ENCODE measurements around the gene TEX38. TPM values are rescaled to one million over a fixed set of nuclear protein-coding genes. Genes with fewer than 3 reads are reported as not detected.
"Not testable (repeated sequence)": the region's sequence is repeated elsewhere in the genome, so short reads cannot be mapped to it uniquely, and the experiment has no call there.

The TEX38 gene
- total RNA-seq, 2 donors from 2014 or later: 0.55 TPM; not detected in 1

DNA sequence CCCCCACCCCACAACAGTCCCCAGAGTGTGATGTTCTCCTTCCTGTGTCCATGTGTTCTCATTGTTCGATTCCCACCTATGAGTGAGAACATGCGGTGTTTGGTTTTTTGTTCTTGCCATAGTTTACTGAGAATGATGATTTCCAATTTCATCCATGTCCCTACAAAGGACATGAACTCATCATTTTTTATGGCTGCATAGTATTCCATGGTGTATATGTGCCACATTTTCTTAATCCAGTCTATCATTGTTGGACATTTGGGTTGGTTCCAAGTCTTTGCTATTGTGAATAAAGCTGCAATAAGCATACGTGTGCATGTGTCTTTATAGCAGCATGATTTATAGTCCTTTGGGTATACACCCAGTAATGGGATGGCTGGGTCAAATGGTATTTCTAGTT lies 20.5 kb upstream of the TEX38 start:
- DNase-seq (ENCODE audit: low spot score in 2 of 2); ATAC-seq; H3K27ac Mint-ChIP-seq: not testable (repeated sequence)
- Mint-ChIP-seq H3K9me3 (peaks cover 0 to 17% of the 10 kb centered on the region in 2 donors), H3K36me3 (peaks cover 32 to 73% of the 10 kb centered on the region in 2 donors)

DNA sequence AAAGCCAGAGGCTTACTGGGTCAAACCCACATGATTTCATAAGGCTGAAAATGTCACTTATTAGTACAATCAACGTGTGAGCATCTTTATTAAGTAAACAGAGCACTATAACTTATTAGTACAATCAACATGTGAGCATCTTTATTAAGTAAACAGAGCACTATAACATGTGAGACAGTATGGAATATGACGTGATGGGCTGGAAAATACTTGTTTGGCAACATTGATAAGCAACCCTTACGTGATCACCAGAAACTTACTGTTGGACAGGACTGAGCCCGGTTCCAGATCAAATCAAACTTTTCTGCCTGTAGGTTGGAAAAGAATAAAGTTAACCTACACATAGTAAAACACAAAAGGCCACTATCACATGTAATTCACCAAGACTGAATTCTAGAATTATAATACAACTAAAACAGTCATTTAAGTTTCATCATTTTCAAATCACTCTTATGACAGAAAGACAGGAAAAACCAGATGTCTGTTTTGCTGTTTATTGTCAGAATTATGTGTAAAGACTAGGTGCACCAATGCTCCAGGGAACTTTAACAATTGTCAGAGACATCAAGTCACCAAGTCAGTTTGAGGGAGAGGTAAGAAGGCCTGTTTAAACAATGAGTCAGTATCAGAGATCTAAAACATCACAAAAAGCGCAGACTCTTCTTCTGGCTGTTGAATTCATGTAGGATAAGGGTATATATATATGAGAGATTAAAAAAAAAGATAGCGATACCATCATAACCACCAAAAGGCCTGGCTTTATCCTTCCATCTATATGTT lies 19.1 kb upstream of the TEX38 start:
- DNase-seq (ENCODE audit: low spot score in 2 of 2) (no peak), ATAC-seq (peak in 1 of 2 donors; percentile 43)
- peaks cover 0 to 11% of the 10 kb centered on the region in 2 donors for H3K9me3 Mint-ChIP-seq
- no peak overlapping the region for H3K27ac Mint-ChIP-seq
- H3K36me3 Mint-ChIP-seq: peaks cover 33 to 64% of the 10 kb centered on the region in 2 donors

DNA sequence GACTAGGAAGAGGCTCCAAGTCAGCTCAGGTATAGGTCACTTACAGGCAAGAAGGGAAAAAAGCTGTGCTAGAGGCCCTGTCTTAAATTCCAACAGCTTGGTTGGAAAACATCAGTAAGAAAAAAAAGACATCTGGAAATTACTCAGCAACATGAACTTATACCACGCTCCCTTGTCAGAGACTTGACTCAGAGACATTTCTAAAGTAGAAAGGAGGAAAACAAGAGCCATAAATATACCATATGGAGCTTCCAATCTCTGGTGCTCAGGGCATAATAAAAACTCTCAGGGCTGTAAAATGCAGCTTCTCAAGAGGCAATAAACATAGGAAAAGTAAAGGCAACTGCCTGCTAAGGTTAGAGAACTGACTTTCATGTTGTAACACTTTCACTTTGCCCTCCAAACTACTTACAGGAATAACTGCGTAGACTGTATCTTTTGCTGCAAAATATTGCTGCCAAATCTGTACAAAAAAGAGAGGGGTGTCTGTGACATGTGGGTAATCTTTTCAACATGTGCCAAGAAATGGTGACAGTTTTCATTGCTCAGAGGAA lies 18.2 kb upstream of the TEX38 start:
- Mint-ChIP-seq H3K27ac (peak overlapping the region; percentile 16 to 81), H3K36me3 (peaks cover 33 to 56% of the 10 kb centered on the region in 2 donors), H3K9me3 (peaks cover 0 to 10% of the 10 kb centered on the region in 2 donors)
- no peak for DNase-seq (ENCODE audit: low spot score in 2 of 2)
- ATAC-seq: peak; percentile 73 to 76

DNA sequence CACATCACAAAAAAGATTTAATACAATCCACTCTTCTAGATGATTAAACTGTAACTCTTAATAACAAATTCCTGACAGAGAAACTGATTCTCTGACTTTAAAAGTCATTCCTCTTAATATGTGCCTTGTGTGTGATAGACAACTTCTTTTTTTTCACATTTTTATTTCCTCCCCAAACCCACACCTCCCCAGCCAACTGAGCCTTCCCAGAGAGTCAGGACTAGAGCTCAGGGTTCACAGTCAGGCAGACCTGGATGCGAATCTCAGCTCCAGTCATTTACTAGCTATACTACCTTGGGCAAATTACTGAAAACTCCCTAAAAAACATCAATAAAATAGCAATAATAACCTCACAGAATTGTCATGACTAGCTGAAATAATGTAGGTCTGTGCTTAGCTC lies 17.6 kb upstream of the TEX38 start:
- no peak for ATAC-seq
- Mint-ChIP-seq H3K36me3 (peaks cover 33 to 51% of the 10 kb centered on the region in 2 donors), H3K27ac (peak overlapping the region in 1 of 2 donors; percentile 16), H3K9me3 (peaks cover 0 to 10% of the 10 kb centered on the region in 2 donors)
- no peak for DNase-seq (ENCODE audit: low spot score in 2 of 2)

DNA sequence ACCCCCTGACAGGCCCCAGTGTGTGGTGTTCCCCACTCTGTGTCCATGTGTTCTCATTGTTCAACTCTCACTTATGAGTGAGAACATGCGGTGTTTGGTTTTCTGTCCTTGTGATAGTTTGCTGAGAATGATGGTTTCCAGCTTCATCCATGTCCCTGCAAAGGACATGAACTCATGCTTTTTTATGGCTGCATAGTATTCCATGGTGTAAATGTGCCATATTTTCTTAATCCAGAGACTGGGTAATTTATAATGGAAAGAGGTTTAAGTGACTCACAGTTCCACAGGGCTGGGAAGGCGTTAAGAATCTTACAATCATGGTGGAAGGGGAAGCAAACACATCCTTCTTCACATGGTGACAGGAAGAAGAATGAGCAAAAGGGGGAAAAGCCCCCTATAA lies 17.0 kb upstream of the TEX38 start:
- peaks cover 33 to 44% of the 10 kb centered on the region in 2 donors for H3K36me3 Mint-ChIP-seq
- not testable (repeated sequence) for DNase-seq (ENCODE audit: low spot score in 2 of 2); H3K27ac Mint-ChIP-seq; ATAC-seq; H3K9me3 Mint-ChIP-seq

DNA sequence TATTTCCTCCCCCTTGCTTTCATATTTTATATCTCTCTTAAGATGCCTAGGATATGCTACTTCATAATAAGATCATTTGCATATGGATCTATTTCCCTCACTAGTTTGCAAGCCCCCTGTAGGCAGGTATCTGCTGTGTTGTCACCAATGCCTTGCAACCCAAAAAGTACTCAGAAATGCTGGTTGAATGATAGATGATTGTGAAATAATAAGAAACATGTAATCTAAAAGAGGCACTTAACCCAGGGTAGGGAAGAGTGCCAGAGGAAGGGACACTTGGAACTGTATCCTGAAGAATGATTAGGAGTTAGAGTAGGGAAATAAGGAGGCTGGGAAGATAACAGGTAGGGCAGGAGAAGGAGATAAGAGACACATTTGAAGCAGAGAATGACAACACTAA lies 15.8 kb upstream of the TEX38 start:
- DNase-seq (ENCODE audit: low spot score in 2 of 2) (no peak), ATAC-seq (no peak)
- Mint-ChIP-seq H3K27ac (no peak overlapping the region), H3K36me3 (peaks cover 24 to 33% of the 10 kb centered on the region in 2 donors), H3K9me3 (peaks cover 0 to 5% of the 10 kb centered on the region in 2 donors)

DNA sequence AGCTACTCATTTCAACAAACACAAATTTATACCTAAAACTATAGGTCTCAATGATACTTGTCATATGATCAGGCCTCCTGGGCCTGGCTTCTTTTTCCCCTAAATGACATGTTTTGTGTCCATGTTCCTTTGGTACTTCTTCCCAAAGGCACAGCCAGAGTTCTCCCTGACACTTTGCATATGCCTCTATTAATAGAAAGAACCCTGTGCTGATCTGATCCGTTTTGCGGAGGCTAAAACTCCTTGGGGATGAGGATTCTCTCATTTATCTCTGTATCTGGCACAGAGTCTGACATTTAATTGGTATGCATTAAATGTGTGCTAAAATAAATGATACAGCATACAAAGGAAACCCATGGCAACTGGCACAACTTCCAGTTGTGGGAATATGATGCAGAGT lies 15.0 kb upstream of the TEX38 start:
- DNase-seq (ENCODE audit: low spot score in 2 of 2): no peak
- ATAC-seq: no peak
- Mint-ChIP-seq H3K27ac (no peak overlapping the region), H3K9me3 (peaks cover 0 to 5% of the 10 kb centered on the region in 2 donors), H3K36me3 (peaks cover 21 to 30% of the 10 kb centered on the region in 2 donors)

DNA sequence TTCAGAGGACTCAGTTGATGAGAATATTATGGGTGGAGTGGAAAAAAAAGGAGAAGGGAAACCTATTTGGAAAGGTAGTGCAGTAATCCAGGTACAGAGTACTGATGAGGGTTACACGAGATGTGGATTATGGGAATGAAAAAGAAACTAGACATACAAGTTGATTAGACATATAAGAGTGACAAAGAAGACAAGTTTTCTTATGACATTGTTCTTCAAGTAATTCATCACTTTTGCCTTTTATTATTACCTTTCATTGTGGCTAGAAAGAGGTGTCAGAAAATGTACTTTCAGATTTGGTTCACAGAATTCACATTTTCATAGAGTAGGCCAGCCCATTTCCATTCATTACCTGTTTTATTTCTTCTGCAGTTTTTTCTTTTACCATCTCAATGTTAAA lies 13.9 kb upstream of the TEX38 start:
- Mint-ChIP-seq H3K36me3 (peaks cover 14 to 22% of the 10 kb centered on the region in 2 donors), H3K27ac (peak overlapping the region in 1 of 2 donors; percentile 27), H3K9me3 (peaks cover 0 to 5% of the 10 kb centered on the region in 2 donors)
- ATAC-seq (peak in 1 of 2 donors; percentile 55), DNase-seq (ENCODE audit: low spot score in 2 of 2) (no peak)

DNA sequence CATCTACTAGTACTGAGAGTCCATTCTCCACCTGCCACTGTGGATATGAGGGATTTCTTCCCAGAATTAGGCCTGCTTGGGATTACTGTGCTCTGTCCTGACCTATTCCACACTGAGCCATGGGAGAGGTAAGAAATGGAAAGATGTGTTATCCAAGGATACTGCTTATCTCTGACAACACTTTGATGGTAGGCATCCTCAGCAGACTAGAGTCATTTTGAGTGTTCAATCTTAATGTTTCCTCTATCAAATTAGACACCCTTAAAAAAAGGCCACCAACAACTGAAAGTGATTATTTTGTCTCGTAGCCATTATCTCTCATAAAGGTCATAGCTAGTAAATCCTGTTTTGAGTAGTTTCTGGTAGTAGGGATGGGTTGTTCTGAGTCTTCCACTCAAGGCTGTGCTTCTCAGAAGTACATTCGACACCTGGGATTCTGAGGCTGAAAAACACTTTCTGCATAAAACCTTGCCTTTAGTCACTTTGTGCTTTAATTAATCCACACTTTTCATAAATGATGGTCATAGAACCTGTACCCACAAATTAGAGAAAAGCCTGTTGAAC lies 12.3 kb upstream of the TEX38 start:
- Mint-ChIP-seq H3K27ac (peak overlapping the region in 1 of 2 donors; percentile 69), H3K9me3 (peaks cover 0 to 5% of the 10 kb centered on the region in 2 donors), H3K36me3 (peaks cover 14 to 19% of the 10 kb centered on the region in 2 donors)
- DNase-seq (ENCODE audit: low spot score in 2 of 2) (no peak), ATAC-seq (peak; percentile 56 to 82)

DNA sequence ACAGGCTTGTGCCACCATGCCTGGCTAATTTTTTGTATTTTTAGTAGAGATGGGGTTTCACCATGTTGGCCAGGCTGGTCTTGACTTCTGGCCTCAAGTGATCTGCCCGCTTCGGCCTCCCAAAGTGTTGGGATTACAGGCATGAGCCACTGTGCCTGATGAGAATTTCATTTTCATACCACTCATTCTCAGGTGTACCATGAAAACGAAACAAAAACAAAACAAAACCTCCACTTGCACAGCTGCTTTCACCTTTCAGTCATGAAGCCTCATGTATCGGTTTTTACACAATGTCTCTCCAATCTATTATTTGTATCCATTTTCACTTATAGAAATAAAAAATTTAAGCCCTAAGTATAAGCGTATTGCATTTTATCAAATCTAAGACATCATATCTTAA lies 11.5 kb upstream of the TEX38 start:
- H3K27ac Mint-ChIP-seq: peak overlapping the region; percentile 56 to 91
- not testable (repeated sequence) for DNase-seq (ENCODE audit: low spot score in 2 of 2); H3K9me3 Mint-ChIP-seq
- H3K36me3 Mint-ChIP-seq: peaks cover 15 to 19% of the 10 kb centered on the region in 2 donors
- ATAC-seq: peak; percentile 39 to 55

DNA sequence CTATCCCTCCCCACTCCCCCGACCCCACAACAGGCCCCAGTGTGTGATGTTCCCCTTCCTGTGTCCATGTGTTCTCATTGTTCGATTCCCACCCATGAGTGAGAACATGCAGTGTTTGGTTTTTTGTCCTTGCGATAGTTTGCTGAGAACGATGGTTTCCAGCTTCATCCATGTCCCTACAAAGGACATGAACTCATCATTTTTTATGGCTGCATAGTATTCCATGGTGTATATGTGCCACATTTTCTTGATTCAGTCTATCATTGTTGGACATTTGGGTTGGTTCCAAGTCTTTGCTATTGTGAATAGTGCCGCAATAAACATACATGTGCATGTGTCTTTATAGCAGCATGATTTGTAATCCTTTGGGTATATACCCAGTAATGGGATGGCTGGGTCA lies 8.7 kb upstream of the TEX38 start:
- peaks cover 7 to 10% of the 10 kb centered on the region in 2 donors for H3K36me3 Mint-ChIP-seq
- not testable (repeated sequence) for H3K27ac Mint-ChIP-seq; DNase-seq (ENCODE audit: low spot score in 2 of 2); H3K9me3 Mint-ChIP-seq; ATAC-seq

DNA sequence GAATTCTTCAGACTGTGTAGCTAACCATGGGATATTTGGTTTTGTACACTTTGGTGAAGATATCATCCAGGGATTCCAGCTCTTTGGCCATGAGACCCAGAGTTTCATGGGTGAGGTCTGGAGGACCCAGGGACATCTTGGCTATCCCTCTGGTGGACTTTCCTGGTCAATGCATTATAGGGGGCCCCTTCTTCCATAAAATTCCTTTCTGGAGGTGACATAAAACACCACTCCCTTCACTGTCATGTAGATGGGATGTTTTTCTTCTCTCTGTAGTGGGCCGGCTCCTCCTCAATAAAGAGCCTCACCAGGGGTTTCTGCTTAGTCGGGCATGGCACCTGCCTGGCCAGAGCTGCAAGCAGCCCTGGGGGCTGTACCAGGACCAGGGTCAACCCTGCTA lies 5.7 kb upstream of the TEX38 start:
- no peak overlapping the region for H3K27ac Mint-ChIP-seq
- ATAC-seq (no peak), DNase-seq (ENCODE audit: low spot score in 2 of 2) (no peak)
- H3K36me3 Mint-ChIP-seq: peaks cover 7 to 10% of the 10 kb centered on the region in 2 donors
- no peaks in the 10 kb centered on the region for H3K9me3 Mint-ChIP-seq

DNA sequence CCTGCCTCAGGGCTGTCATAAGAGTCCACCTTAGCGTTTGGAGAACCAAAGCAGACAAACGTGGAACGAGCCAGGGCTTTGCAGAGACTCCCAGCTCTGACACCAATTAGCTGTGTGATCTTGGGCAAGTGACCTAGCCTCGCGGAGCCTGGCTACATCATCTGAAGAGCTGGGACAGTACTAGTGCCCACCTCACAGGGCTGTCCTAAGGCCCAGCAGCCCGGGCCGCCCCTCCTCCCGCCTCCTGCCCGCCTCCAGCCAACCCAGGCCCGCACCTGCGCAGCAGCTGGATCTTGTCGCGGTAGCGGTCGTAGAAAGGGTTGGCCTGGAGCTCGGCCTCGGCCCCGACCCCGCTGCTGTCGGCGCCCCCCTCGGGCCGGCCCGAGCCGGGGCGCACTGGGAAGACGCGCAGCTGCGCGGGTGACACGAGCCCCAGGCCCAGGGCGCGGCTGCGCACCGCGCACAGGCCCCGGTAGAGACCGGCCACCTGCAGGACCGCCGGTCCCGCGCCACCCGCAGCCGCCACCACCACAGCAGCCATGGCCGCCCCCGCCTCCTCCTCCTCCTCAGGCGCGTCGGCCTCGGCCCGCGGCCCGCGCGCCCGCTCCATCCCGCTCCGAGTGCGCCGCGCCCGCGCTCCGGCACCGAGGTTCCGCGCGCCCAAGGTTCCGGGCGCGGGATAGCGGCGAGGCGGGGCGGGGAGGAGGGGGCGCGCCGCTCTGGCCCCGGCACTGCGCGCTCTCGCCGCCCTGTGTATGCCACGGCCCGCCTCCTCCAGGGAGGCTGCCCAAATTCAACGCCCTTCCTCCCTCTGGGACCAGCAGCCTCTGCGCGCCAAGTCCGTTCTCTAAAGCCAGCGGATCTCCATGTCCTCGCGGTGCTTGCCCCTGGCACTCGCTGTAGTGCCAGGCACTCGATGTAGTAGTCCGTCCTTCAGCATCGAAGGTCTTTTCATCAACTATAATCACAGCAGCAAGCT lies 3.6 kb upstream of the TEX38 start, which contains the start of gene ATPAF1:
Gene ATPAF1, minus strand, starts transcription at position 583 of the 979 bp plus-strand sequence. Its CDS starts 42 bp downstream, at position 541.
- H3K27ac Mint-ChIP-seq: peak within 1 kb of the TSS; percentile 77 to 89
- peak; percentile 88 to 90 for ATAC-seq
- no peaks in the 10 kb centered on the region for H3K9me3 Mint-ChIP-seq
- peaks cover 7 to 10% of the 10 kb centered on the region in 2 donors for H3K36me3 Mint-ChIP-seq
- DNase-seq (ENCODE audit: low spot score in 2 of 2): peak; percentile 68 to 71

DNA sequence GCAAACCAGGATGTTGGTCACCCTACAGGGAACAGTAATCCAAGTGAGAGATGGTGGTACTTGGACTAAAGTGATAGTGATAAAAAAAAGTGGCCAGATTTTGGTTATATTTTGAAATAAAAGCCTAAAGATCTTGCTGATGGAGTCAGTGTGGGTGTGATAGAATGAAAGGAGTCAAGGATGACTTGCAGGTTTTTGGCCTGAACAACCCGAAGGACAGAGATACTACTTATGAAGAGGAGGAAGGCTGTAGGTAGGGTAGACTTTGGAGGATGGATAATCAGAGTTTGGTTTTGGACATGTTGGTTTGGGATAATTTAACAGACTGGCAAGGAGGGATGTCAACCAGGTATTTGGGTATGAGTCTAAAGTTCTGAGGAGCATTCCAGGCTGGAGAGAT lies 1.5 kb upstream of the TEX38 start:
- no peaks in the 10 kb centered on the region for H3K9me3 Mint-ChIP-seq
- H3K36me3 Mint-ChIP-seq: peaks cover under 1% of the 10 kb centered on the region in 2 donors
- DNase-seq (ENCODE audit: low spot score in 2 of 2): no peak
- no peak for ATAC-seq
- H3K27ac Mint-ChIP-seq: no peak overlapping the region

DNA sequence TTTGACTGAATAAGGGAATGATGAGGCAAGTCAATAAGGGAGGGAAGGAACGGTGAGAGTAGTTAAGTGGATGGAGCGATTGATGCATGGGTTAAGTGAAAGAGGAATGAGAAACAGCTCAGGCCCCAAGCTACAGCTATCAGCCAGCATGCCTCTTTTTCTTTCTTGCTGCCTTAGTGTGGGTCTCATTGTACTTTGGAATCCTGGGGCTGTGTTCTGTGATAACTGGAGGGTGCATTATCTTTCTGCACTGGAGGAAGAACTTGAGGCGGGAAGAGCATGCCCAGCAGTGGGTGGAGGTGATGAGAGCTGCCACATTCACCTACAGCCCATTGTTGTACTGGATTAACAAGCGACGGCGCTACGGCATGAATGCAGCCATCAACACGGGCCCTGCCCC lies 1.0 kb downstream of the TEX38 start:
- peak overlapping the region in 1 of 2 donors; percentile 32 for H3K27ac Mint-ChIP-seq
- no peaks in the 10 kb centered on the region for H3K9me3 Mint-ChIP-seq
- peaks cover 0 to 11% of the 10 kb centered on the region in 2 donors for H3K36me3 Mint-ChIP-seq
- no peak for DNase-seq (ENCODE audit: low spot score in 2 of 2)
- ATAC-seq: no peak

DNA sequence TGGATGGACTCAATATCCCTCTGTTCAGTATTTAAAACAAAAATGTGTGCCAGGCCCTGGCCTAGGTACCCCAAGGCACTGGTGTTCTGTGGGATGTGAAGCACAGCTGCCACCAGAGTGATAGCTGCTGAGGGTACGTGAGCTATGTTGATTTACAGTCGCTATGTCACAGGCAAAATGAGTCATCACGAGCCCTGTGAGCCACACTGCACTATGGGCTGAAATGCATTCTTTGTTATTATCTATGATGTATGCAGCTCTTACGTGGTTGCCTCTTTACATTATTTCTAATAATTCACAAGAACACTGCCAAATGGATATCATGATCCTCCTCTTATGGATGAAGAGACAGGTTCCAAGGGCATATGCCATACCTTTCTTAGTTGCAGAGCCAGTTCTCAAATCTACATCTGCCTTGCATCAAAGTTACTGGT lies 2.1 kb downstream of the TEX38 start:
- H3K36me3 Mint-ChIP-seq: peaks cover 0 to 22% of the 10 kb centered on the region in 2 donors
- H3K9me3 Mint-ChIP-seq: no peaks in the 10 kb centered on the region
- no peak for DNase-seq (ENCODE audit: low spot score in 2 of 2)
- peak; percentile 74 to 75 for ATAC-seq
- H3K27ac Mint-ChIP-seq: no peak overlapping the region

All from activated naive CD4-positive, alpha-beta T cell treated with anti-CD3 and anti-CD28 coated beads, Interleukin-2, amount 50 U/mL, for 72 hours (primary cell).